Glomerular endothelial cell (primary cell): ENCODE results near the gene HNRNPL. TPM values are rescaled to one million over a fixed set of nuclear protein-coding genes. Genes with fewer than 3 reads are reported as not detected.

Experiments
- DNase-seq: peaks from one replicate; pipeline ENCODE4 v3.0.0-alpha.2; 2011; ENCODE audit warnings: low read depth, low spot score; ENCODE audit errors: extremely low read depth
- total RNA-seq: library from RNA; depleted of rRNA; stranded (reverse); fragments of >200 nt; gene quantifications from 2 replicates; pipeline ENCODE4 v1.2.3, GENCODE V29; 2015

Gene HNRNPL
- total RNA-seq, 1 donor from 2014 or later: 237 TPM

DNA sequence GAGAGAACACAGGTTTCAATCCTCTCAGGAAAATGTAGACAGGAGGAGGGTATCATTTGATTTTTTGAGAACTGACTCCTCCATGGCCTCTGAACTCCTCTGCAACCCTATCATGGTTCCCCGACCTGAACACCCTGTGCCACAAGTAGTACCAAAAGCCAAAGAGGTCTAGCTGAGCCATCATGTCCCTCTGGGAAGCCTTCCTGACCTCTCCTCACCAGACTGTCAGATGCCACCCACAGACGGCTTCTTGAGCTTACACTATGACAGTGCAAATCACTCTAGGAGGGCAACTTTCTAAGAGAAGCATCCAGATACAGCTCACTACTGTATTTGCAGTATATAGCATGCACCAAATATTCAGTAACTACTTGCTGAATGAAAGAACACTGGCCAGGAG, 3.7 kb downstream of the HNRNPL start:
- no peak for DNase-seq

DNA sequence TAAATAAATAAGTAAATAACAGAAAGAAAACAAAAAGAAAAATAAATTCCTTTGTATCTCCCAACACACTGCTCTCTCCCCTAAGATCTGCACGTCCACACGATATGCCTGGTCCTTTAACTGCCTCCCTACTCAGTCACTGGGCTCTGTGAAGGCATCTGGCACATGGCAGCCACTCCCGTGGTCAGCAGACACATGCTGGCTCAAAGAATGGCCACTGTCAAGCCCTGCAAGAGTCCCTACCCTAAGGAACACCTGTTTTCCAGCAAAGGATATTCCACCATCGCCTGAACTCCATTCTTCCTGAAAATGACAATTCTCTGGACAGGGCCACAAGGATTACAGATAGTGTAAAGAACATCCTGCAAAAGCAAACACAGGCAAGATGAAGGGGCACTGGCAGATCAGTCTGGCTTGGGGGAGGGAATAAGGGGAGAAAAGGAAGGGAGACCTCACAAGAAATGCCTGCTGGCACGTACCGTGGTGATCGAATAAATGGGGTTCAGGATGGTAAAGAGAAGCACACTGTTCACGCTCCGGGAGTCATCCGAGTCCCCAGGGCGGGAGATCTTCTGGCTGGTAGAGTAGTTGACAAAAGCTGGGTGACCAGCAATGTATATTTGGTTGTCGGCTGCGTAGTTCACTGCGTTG, 4.3 kb downstream of the HNRNPL start:
- no peak for DNase-seq

DNA sequence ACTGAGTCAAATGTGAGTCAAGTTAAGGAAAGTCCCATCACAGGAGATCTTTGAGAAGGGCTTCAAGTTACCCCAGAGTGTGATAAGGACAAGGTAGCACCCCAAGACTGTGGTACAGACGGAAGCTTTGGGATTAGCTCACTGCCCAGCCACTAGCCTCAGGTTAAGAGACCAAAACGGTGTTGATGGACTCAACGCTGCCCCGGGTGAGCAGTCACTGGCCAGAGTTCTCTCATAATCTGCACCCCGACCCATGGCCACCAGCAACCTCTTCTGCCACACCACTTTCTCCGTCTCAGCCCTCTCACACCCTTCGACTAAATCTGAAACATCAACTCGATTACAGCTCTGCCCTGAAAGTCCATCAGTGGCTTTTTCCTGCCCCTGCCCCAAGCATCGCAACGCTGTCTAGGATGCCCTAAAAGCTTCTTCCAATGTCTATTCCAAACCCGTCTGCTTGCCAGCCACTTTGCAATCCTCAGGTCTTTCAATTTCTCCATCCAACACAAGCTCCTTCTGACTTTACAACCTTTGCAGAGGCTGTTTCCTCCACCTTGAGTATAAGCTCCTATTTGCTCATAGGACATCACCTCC, 5.6 kb downstream of the HNRNPL start:
- DNase-seq: no peak

DNA sequence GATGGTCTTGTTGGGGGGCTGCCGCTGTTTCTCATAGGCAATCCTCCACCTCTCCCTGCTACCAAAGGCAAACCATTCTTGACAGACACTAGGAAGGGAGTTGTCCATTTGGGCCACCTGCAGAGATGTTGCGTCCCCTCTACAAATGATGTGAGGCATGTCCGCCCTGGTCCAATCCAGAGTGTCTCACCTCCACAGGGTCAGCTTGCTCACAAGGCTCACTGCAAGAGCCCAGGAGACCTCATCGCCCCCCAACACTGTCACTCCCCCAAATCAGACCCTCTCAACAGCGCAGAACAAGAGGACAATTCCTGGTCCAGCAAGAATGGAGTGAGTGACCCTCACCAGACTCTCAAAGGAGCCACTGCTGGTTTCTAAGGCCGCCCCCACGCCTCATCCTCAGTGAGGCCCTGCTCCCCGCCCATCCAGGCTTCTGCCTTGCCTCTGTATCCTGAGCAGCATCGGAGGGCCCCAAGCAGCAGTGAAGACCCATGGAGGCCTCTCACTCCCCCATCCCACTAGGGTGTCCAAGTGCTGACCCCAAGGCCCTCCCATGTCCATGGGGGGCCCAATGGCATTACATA, 6.5 kb downstream of the HNRNPL start:
- no peak for DNase-seq

DNA sequence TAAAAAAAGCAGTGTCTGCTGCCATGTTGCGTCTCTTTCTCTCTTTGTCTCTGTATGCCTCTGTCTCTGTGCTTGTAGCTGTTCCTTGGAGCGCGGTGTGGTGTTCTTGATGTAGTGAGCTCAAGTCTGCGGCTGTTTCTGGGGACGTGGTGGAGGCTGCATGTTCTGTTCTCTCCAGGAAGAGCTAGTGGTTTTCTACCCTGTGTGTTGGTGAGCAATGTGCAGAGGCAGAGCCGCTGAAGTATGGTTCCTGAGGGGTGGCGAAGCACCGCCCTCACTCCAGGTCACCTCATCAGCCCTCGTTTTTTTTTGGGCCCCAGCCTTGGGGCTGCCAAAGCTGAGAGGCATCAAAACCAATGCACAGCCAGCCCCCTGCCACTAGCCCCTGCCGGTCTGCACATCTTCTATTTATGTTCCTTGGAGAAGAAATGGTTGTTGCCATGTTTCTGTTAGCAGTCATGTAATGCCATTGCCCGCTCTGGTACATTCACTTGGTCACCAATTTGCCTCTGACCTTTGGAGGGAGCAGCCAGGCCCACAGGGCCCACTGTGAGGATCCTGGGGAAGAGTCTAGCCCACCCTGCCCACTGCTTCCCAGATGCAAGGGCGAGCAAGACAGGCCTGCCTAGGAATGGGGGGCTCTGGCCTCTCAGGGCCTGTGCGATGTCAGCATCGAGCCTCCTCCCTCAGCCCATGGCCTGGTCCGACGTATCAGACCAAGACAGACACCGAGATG, 7.2 kb downstream of the HNRNPL start:
- no peak for DNase-seq

DNA sequence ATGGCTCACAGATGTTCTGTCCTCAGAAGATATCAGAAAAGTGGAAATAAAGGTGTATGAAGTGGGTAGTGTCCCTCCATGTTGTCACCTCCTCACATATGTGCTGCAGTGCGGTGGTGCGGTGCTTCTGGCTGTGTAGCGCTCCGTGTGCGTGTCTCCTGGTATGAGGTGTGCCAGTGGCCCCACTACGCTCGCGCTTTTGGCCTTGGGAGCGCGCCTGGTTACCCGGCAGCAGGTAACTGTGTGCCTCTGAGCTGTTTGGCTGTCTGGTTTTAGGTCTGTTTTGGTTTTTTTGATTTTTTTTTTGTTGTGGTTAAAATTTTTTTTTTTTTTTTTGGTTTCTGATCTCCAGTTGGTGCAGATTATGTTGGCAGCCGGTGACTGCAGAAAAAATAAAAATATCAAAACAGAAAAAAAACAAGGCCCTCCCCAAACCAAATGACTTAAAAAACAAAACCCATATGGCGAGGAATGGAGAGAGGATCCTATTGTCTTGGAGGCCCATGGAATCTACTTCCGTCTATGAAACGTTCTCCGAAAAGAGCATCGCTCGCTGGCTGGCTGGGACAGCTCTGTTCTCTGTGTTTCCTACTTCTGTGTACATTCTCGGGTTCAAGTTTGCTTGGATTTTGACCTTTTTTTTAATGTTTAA, 7.9 kb downstream of the HNRNPL start:
- DNase-seq: no peak

DNA sequence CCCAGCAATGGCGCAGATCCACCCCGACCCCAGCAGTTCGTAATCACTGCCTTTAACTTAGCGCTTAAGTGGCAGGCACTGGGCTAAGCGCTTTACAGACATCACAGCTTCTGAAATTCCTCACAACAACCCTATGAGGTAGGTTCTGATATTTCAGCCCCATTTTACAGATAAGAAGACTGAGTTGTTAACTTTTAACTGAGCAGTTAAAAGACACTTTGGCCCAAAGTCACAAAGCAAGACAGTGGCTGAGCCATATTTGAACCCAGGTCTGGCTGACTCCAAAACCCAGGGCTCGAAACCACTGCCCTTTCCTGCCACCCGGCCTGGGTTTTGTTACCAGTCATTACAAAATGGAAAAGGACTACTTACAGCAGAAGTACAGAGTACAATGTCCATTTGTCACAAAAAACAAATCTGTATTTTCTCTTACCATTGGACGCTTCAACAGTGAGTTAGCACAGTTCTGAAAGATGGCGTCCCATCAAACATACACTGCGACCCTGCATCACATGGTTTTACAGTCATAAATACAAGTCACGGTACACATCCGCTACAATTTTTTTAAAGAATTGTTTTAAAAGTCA, 8.5 kb downstream of the HNRNPL start:
- no peak for DNase-seq

DNA sequence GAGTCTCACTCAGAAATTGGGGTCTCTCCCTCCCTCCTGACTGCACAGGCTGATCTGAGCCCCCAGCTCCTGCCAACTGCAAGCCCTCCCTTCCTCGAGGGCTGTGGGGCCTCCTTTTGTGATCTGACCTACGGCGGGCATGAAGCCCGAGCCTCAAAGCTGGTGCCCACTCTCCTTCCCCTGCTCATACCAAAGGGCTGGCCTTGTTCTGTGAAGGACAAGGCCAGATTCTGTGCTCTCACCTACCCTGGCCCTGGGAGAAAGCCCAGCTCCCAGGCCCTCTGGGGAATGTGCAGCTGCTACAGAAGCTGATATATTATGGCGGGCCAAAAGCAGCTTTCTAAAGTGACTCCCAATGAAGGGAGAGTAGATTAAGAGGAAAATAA, 9.2 kb downstream of the HNRNPL start:
- no peak for DNase-seq

DNA sequence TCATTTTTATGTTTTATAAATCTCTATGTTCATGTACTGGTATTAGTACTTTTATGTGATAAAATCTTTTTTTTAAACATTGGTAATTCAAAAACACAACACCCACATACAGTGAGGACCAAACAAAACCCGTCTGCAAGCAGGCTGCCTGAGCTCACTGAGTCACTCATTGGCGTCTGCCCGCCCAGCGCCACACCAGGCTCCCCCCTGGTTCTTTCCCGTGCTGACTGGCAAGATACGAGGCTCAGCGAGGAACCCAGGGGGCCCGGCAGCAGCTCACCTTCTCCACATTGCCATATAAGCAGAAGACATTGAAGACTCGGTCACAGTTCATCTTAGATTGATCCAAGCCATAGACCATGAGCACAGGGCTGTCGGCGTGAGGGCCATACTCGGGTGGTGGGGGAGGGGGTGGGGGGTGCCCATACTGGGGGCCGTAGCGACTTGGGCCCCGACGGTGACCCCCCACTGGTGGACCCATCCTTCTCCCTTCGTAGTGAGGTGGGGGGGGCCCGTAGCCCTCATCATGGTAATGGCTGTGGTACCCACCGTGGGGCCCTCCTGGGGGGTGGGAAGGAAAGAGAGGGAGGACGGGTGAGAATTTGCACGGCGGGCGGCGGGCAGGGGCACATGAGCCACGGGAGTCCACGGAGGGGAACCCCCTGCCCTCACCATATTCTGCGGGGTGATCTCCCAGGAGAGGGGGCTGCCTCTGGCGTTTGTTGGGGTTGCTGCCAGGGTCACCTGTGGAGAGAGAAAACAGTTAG, 9.8 kb downstream of the HNRNPL start:
- DNase-seq: no peak

DNA sequence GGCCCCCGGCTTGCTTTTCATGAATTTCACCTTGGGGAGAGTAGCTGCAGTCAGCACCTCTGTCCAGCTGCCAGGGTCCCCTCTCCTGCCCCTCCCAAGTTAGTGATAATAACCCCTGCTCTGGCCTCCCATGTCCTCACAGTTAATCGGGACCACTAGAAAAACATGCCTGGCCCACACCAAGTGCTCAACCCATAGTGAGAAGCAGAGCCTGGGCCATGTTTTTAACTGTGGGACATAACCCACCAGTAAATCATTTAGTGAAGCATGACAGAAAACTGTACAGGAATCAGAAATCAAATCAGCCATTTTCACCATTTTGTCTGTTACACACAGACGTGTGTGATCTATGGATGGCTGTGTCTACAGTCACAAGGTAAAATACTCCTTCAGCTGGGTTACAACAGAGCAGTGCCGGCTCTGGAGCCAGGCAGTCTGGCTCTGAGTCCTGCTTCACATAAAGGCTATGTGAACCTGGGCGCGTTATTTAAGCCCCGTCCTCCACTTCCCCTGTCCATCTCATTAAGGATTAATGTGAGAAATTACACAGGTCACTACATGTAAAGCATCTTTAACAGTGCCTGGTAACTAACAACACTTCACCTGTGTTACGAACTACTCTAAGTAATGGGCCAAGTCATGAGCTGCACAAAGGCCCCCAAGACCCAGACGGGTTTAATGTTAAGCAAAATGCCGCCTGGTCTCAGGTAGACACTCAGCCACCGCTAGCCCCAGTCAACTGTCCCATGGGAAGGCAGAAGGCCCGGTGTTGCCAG, 10.6 kb downstream of the HNRNPL start:
- DNase-seq: no peak

DNA sequence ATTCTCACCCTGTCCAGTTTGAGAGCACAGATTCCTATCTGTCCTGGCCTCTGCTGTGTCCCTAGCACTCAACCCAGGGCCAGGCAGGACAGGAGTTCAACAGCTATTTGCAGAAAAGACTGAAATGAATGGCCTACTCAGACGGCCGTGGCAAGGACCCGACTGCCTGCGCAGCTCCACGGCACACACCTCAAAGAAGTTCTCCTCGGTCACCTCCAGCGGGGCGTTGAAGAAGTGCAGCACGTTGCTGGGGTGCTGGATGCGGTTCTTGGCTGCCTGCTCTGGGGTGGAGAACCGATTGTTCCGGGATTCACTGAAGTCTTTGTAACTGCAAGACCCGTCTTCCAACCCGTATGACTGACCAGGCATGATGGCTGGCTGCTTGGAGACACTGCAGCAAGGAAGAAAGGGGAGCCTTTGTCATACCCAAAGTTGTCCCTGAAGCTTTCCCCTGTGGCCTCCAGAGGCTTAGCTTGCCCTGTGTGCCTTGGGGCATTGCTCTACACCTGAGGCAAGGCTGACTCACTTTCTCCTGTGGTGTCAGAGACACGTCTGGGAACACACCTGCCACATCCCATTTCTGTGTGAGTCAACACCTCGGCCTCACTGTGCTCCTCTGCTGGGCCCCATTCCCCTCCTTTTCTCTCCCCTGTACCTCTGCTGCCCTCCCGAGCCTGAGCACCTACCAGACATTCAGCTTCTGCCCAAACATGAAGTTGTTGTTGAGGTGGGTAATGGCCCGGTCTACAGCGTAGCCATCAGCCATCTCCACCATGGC, 11.4 kb downstream of the HNRNPL start:
- DNase-seq: no peak

DNA sequence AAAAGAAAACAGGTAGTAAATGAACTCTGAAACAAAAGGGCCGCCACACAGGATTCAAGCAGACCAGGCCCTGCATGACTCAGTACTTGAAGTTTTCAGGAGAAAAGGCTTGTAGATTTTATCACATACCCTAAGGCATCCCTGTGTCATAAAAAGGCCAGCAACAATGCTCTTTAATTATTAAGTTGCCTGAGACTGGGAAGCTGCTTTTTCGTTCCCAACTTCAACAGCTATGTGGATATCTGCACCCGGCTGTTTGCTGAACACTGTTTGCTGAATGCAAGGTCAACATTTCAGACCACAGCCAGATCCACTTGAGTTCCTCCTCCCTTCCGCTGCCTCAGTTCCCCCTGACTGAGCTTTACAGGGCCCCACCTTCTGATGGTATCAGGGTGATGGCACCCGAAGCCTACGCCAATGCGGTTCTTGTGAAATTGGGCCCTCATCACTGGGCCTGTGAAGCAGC, 12.1 kb downstream of the HNRNPL start:
- DNase-seq: no peak

DNA sequence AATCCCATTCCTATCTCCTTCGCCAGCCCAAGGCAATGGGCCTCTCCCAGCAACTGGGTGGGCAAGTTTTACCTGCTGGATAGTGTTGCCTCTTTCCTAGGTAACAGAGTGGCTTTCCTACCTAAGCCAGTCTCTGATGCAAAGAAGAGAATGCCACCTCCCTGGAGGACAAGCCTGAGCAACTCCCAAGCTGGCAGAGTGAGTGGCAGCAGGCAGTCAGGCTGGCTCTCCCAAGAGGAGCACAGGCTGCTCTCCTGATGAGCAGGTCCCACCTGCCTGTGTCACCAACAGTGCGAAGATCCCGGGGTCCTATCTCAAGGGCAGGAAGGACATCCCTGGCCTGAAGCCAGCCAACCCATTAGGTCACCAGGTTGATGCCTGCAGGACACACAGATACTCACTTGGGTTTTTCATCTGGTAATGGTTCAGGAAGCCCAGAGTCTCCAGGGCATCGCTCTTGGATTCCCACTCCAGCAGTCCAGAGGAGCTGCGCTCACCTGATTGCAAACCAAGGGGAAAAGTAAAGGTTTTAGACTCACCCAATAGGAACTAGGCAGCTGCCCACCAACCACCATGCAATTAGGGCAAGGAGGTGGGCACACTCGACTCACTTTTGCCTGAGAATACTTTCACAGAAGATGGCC, 12.7 kb downstream of the HNRNPL start:
- no peak for DNase-seq

DNA sequence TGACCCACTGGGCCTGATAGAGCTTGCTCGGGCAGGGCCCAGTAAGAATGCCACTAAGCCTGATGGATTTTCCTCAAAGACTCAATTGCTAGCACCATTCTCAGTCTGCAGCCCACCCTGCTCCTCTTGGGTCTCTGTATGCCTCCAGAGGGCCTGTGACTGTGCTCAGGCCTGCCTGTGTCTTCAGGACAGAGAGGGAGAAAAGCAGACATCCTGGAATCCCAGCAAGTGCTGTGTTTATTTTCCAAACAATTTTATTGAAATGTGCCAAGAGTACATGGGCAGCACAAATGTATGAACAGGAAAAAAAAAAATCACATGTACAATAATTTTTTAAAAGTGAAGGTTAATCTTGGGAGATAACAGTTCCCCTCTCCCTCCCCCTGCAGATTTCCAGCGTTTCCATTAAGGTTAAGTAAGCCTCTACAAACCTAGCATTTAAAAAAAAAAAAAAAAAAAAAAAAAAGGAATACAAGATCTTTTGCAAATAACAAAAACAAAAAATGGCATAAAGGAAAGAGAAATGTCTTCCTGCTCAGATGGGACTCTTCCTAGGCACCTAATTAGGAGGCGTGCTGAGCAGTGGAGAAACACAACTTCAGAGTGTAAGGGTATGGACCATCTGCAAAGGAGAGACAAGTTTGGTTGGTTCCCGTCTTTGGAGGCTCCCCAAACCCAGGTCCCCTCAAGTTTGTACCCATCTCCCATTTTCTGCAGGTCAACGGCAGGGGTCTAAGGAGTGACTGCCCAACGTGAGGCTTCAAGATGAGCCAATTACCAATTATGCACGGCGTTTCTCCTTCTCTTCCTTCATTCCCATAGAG, 13.4 kb downstream of the HNRNPL start:
- no peak for DNase-seq

DNA sequence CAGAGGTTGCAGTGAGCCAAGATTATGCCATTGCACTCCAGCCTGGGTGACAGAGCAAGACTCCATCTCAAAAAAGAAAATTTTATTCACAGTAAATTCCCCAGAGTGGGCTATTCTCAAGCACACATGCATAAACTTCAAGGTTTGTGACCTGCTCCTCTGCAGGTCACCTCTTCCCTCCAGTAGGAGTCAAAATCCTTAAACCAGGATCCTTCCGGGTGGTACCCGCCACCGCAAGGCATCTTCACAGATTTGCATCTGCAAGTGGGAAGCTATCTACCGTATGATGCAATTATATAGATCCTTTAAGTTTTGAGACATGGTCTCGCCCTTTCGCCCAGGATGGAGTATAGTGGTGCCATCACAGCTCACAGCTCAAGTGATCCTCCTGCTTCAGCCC, 15.2 kb downstream of the HNRNPL start:
- no peak for DNase-seq

DNA sequence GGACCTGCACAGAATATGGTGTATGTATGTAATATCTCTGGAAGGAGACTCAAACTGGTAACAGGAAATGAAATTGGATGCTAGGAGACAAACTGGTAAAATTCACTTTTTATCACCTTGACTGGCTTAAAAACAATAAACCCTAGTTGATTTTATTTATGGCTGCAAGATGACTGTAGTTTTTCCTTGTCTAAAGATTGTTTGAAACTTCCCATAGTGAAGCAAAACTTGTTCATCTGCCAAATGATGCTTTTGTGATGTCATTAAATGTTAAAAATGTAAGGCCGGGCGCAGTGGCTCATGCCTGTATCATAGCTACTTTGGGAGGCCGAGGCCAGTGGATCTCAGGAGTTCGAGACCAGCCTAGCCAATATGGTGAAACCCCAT, 15.7 kb downstream of the HNRNPL start:
- DNase-seq: no peak

DNA sequence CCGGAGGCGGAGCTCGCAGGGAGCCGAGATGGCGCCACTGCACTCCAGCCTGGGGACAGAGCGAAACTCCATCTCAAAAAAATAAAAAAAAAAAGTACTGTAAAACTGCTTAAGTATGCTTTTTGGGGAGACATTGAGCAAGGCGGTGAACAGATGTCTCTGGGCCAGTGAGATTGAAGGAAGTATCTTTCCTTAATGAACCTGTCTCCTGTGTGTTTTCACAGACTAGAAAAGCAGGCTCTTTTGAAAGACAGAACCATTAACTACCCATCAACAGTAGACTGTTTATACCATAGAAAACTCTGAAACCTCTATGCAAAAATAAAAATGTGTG, 16.7 kb downstream of the HNRNPL start:
- DNase-seq: no peak
